Measurements from ENCODE around the gene TRPM3. TPM values are rescaled to one million over a fixed set of nuclear protein-coding genes. Genes with fewer than 3 reads are reported as not detected.

TRPM3 gene
- total and polyA plus RNA-seq, 4 donors: 0.07 to 0.89 (median 0.67) TPM

DNA sequence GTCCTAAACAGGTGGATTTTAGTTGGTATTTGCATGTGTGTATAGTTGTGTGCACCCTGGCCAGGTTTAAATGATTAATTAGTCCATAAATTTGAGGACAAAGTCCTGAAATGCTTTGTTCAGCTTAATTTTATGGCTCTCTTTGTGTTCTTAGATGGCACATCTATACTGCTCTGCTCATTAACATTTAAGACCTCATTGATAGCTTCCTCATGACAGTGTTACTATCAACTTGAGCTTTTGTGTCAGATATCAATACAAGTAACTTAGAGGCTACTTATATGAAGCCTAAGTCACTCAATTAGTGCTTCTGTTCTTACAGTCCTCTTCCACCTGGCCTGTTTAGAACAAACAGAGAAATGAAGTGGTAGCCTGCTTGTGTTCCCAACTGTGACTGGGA is 240.9 kb downstream of the TRPM3 start:
- H3K36me3 ChIP-seq (ENCODE audit: control insufficient read depth in 4 of 4, insufficient read depth in 3 of 4, low read depth in 1 of 4, low read length in 3 of 4): no peaks in the 10 kb centered on the region
- DNase-seq (ENCODE audit: low spot score): no peak
- no peaks in the 10 kb centered on the region for H3K9me3 ChIP-seq (ENCODE audit: control insufficient read depth in 4 of 4, low read length in 3 of 4)
- no peak overlapping the region for H3K27ac ChIP-seq (ENCODE audit: low read depth in 1 of 2, low read length in 2 of 2)
- no peaks in the 10 kb centered on the region for H3K4me1 ChIP-seq (ENCODE audit: control insufficient read depth in 4 of 4, insufficient read depth in 4 of 4, low read length in 3 of 4)
- no peak for TF ChIP-seq HNF4A (conservative IDR thresholded peaks at IDR 0.05)
- TF ChIP-seq EGR1 (IDR thresholded peaks at IDR 0.05; ENCODE audit: low read depth in 2 of 2): no peak
- TF ChIP-seq, protein P1, sequence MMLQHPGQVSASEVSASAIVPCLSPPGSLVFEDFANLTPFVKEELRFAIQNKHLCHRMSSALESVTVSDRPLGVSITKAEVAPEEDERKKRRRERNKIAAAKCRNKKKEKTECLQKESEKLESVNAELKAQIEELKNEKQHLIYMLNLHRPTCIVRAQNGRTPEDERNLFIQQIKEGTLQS (IDR thresholded peaks at IDR 0.05): no peak
- no peak for TF ChIP-seq GABPA (IDR thresholded peaks at IDR 0.05 in 1 of 2, conservative IDR thresholded peaks at IDR 0.05 in 1 of 2)
- TF ChIP-seq JUND (IDR thresholded peaks at IDR 0.05): no peak
- TF ChIP-seq, protein P2, sequence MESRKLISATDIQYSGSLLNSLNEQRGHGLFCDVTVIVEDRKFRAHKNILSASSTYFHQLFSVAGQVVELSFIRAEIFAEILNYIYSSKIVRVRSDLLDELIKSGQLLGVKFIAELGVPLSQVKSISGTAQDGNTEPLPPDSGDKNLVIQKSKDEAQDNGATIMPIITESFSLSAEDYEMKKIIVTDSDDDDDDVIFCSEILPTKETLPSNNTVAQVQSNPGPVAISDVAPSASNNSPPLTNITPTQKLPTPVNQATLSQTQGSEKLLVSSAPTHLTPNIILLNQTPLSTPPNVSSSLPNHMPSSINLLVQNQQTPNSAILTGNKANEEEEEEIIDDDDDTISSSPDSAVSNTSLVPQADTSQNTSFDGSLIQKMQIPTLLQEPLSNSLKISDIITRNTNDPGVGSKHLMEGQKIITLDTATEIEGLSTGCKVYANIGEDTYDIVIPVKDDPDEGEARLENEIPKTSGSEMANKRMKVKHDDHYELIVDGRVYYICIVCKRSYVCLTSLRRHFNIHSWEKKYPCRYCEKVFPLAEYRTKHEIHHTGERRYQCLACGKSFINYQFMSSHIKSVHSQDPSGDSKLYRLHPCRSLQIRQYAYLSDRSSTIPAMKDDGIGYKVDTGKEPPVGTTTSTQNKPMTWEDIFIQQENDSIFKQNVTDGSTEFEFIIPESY (IDR thresholded peaks at IDR 0.05): no peak
- TF ChIP-seq YY1 (IDR thresholded peaks at IDR 0.05): no peak
- TF ChIP-seq, protein P3, sequence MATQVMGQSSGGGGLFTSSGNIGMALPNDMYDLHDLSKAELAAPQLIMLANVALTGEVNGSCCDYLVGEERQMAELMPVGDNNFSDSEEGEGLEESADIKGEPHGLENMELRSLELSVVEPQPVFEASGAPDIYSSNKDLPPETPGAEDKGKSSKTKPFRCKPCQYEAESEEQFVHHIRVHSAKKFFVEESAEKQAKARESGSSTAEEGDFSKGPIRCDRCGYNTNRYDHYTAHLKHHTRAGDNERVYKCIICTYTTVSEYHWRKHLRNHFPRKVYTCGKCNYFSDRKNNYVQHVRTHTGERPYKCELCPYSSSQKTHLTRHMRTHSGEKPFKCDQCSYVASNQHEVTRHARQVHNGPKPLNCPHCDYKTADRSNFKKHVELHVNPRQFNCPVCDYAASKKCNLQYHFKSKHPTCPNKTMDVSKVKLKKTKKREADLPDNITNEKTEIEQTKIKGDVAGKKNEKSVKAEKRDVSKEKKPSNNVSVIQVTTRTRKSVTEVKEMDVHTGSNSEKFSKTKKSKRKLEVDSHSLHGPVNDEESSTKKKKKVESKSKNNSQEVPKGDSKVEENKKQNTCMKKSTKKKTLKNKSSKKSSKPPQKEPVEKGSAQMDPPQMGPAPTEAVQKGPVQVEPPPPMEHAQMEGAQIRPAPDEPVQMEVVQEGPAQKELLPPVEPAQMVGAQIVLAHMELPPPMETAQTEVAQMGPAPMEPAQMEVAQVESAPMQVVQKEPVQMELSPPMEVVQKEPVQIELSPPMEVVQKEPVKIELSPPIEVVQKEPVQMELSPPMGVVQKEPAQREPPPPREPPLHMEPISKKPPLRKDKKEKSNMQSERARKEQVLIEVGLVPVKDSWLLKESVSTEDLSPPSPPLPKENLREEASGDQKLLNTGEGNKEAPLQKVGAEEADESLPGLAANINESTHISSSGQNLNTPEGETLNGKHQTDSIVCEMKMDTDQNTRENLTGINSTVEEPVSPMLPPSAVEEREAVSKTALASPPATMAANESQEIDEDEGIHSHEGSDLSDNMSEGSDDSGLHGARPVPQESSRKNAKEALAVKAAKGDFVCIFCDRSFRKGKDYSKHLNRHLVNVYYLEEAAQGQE (IDR thresholded peaks at IDR 0.05): no peak
- TF ChIP-seq, protein P4, sequence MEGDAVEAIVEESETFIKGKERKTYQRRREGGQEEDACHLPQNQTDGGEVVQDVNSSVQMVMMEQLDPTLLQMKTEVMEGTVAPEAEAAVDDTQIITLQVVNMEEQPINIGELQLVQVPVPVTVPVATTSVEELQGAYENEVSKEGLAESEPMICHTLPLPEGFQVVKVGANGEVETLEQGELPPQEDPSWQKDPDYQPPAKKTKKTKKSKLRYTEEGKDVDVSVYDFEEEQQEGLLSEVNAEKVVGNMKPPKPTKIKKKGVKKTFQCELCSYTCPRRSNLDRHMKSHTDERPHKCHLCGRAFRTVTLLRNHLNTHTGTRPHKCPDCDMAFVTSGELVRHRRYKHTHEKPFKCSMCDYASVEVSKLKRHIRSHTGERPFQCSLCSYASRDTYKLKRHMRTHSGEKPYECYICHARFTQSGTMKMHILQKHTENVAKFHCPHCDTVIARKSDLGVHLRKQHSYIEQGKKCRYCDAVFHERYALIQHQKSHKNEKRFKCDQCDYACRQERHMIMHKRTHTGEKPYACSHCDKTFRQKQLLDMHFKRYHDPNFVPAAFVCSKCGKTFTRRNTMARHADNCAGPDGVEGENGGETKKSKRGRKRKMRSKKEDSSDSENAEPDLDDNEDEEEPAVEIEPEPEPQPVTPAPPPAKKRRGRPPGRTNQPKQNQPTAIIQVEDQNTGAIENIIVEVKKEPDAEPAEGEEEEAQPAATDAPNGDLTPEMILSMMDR (IDR thresholded peaks at IDR 0.05; ENCODE audit: low read depth, low read length, missing input control): no peak
- no peak for TF ChIP-seq FOXA2 (IDR thresholded peaks at IDR 0.05)
- no peak for TF ChIP-seq HNF4G (IDR thresholded peaks at IDR 0.05)
- TF ChIP-seq NR2F2 (IDR thresholded peaks at IDR 0.05): no peak
- TF ChIP-seq, protein P5, sequence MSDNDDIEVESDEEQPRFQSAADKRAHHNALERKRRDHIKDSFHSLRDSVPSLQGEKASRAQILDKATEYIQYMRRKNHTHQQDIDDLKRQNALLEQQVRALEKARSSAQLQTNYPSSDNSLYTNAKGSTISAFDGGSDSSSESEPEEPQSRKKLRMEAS (IDR thresholded peaks at IDR 0.05): no peak
- no peaks in the 10 kb centered on the region for H3K27me3 ChIP-seq (ENCODE audit: control insufficient read depth in 4 of 4, insufficient read depth in 4 of 4, low read length in 3 of 4)
- no peak overlapping the region for H3K4me3 ChIP-seq (ENCODE audit: low read depth in 1 of 3, low read length in 3 of 3)
- H3K9ac ChIP-seq (ENCODE audit: low read depth in 1 of 2, low read length in 2 of 2): no peak overlapping the region

DNA sequence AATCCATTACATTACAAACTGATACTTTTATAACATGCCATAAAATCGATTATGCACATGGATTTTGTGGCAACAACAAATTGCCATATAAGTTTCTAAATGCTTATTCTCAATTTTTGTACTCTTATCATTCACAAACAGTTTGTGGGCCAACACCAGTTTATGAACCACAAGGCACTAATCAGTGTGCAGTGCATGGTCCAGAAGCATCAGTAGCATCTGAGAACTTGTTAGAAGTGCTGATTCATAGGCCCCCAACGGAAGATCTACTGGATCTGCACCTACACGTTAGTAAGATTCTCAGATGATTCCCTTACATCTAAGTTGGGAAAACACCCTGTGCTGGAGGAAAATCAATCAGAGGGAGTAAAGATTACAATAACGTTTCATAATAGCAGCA is 242.8 kb downstream of the TRPM3 start:
- no peaks in the 10 kb centered on the region for H3K4me1 ChIP-seq (ENCODE audit: control insufficient read depth in 4 of 4, insufficient read depth in 4 of 4, low read length in 3 of 4)
- no peaks in the 10 kb centered on the region for H3K9me3 ChIP-seq (ENCODE audit: control insufficient read depth in 4 of 4, low read length in 3 of 4)
- H3K4me3 ChIP-seq (ENCODE audit: low read depth in 1 of 3, low read length in 3 of 3): no peak overlapping the region
- H3K36me3 ChIP-seq (ENCODE audit: control insufficient read depth in 4 of 4, insufficient read depth in 3 of 4, low read depth in 1 of 4, low read length in 3 of 4): no peaks in the 10 kb centered on the region
- no peaks in the 10 kb centered on the region for H3K27me3 ChIP-seq (ENCODE audit: control insufficient read depth in 4 of 4, insufficient read depth in 4 of 4, low read length in 3 of 4)
- no peak overlapping the region for H3K9ac ChIP-seq (ENCODE audit: low read depth in 1 of 2, low read length in 2 of 2)
- DNase-seq (ENCODE audit: low spot score): no peak
- WGBS: 57% methylated on average over 4 of the region's 4 CpGs
- no peak overlapping the region for H3K27ac ChIP-seq (ENCODE audit: low read depth in 1 of 2, low read length in 2 of 2)
- TF ChIP-seq HNF4G (IDR thresholded peaks at IDR 0.05): no peak
- no peak for TF ChIP-seq NR2F2 (IDR thresholded peaks at IDR 0.05)
- no peak for TF ChIP-seq FOXA2 (IDR thresholded peaks at IDR 0.05)
- TF ChIP-seq GABPA (IDR thresholded peaks at IDR 0.05 in 1 of 2, conservative IDR thresholded peaks at IDR 0.05 in 1 of 2): no peak
- TF ChIP-seq EGR1 (IDR thresholded peaks at IDR 0.05; ENCODE audit: low read depth in 2 of 2): no peak
- TF ChIP-seq, protein P2 (IDR thresholded peaks at IDR 0.05): no peak
- TF ChIP-seq YY1 (IDR thresholded peaks at IDR 0.05): no peak
- TF ChIP-seq RAD21 (IDR thresholded peaks at IDR 0.05): no peak
- TF ChIP-seq, protein P4 (IDR thresholded peaks at IDR 0.05; ENCODE audit: low read depth, low read length, missing input control): no peak
- TF ChIP-seq RXRA (IDR thresholded peaks at IDR 0.05): no peak
- no peak for TF ChIP-seq HNF4A (conservative IDR thresholded peaks at IDR 0.05)
- no peak for TF ChIP-seq TAF1 (conservative IDR thresholded peaks at IDR 0.05)
- TF ChIP-seq, protein P1 (IDR thresholded peaks at IDR 0.05): no peak
- TF ChIP-seq, protein P5 (IDR thresholded peaks at IDR 0.05): no peak
- no peak for TF ChIP-seq FOXA1 (IDR thresholded peaks at IDR 0.05)
- TF ChIP-seq SP1 (IDR thresholded peaks at IDR 0.05): no peak

All from liver (tissue), 9 donors.